H1 (cell line): Measurements from ENCODE around the gene PRRT2. TPM values are rescaled to one million over a fixed set of nuclear protein-coding genes. Genes with fewer than 3 reads are reported as not detected.

Experiments
- ATF2 ChIP-seq: IDR thresholded peaks from 2 replicates; pipeline ENCODE4 v1.6.1; 2012; ENCODE audit warnings: low read length, inconsistent platforms
- CREB1 ChIP-seq: IDR thresholded peaks from 2 replicates; pipeline ENCODE4 v1.6.1; 2012; ENCODE audit warnings: inconsistent platforms
- NRF1 ChIP-seq: IDR thresholded peaks from 2 replicates; pipeline ENCODE4 v1.6.1; 2011; ENCODE audit warnings: mild to moderate bottlenecking, low read depth, low read length, improper control_type of control experiment
- polyA plus RNA-seq, 7 experiments: library from polyadenylated mRNA; depleted of rRNA in 3 of 7; stranded (reverse) in 5 of 7; unstranded in 2 of 7; fragments of >200 nt in 5 of 7; fragments of 200-250 nt in 2 of 7; gene quantifications; 1 replicate in 5 of 7; 2 replicates in 1 of 7; 4 replicates in 1 of 7; pipeline versions ENCODE4 v1.2.1 to v1.2.3, GENCODE V29; 2011 to 2013; ENCODE audit warnings: missing spikeins in 2 of 7, mixed read lengths in 2 of 7
- total RNA-seq: library from RNA; stranded (reverse); fragmentation: NEBNext Ultra II Directional; extraction: Animal tissue kit (Norgen Biotek cat#: 25700); gene quantifications from 2 replicates; pipeline ENCODE4 v1.2.1, GENCODE V29; 2021

The PRRT2 gene
- total and polyA plus RNA-seq, 2 of the 8 experiments (the other 6 are each of a cell fraction or from before 2014, with no cell fraction given): 12.8 to 32.6 TPM

- no peak for TF ChIP-seq NRF1
- TF ChIP-seq ATF2: no peak
- TF ChIP-seq CREB1: no peak
Observed at GRCh38 chr16:29860218-29860617, 48.2 kb downstream of the PRRT2 start (continued).
